HG02759 (cell line): ENCODE measurements around the gene ABHD5.

Experiments used
- ATAC-seq: cut with Tn5 transposase; IDR thresholded peaks from one replicate; pipeline ENCODE4 v1.9.1; 2021; ENCODE audit warnings: mild to moderate bottlenecking, moderate library complexity; ENCODE audit not compliant: unreplicated experiment

Gene ABHD5

DNA sequence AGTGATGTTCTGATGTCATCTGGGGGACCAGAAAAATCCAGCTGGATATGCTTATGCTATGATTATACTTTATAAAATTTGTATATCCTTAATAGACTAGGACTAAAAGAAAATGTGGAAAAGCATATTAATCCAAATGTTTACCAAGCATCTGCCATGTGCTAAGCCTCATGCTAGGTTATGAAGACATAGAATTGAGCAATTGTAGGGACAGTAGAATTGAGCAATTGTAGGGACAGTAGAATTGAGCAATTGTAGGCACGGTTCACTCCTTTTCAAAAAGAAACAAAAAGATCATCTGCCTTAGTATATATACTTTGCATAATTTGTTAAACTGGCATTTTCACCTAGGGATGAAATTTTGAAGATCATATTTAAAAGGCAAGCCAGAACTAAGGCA is 18.3 kb downstream of the ABHD5 start:
- ATAC-seq: no peak

DNA sequence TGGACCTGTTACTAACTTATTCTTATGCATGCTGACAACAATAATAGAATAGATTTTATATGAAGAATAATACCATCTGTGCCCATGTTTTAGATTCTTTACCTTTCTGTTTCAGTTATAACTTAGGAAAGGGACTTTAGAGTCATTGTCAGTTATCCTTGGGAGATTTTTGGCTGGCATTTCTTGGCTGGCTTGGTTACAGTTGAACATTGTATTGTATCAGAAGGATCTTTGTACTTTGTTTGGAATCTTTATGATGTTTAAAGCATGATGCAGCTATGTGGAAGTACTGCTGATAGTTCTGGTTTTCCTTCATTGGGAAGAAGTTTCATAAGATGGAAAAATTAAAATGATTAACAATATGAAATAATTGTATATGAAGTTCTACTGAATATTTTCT is 19.9 kb downstream of the ABHD5 start:
- no peak for ATAC-seq

DNA sequence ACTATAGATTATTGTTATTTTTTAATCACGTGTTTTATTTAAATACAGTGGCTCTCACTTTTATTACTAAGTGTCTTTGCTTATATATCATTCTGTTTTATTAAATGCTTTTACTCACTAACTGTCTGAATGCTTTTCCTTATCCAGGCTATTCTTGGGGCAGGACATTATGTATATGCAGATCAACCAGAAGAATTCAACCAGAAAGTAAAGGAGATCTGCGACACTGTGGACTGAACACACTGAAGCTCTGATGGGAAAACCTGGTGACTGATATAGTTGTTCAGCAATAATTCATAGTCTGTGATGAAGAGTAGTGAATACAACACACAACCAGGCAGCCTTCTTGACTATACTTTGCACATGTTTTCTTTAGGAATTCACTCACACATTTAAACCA is 27.6 kb downstream of the ABHD5 start:
- ATAC-seq: no peak

DNA sequence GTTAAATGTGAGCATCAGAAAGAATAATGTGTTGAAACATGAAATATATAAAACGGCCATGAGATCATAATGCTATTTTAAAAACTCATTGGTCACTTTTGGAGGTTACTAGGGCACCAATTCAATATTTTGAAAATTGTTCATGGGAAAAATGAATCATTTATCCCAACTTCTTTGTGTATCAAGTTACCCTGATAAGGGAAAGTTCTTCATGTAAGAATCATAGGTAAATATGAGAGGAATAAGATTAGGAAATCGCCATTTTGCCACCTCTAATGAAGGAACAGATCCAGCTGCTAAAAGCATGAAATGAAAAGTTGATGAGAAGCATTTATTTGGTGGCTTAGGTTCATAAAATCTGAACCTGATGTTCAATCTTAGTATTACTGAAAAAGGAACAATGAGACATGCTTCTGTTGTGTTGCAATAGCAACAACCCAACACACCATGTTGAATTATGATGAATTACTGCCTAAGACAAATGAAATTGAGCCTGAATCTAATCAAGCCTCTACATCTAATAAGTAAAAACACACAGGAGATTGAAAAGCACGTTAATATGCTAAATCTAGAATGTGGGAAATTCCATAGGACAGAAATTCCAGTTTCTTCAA is 32.5 kb downstream of the ABHD5 start:
- ATAC-seq: no peak

DNA sequence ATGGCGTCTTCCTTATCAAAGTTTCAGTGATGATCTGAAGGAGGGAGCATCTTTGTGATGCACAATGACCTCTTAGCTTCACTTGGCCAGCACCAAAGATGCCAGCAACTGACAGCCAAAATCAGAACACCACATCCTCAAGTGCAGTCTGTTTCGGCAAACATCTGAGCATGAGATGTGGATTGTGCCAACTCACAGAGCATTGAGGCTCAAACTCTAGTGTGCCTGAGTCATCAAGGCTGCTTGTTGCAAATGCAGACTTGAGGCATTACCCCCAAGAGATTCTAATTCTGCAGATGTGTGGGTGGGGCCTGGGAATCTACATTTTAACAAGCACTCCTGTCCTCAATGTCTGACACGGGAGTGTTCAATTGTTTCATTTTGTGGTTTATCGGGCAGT is 35.8 kb downstream of the ABHD5 start:
- no peak for ATAC-seq

DNA sequence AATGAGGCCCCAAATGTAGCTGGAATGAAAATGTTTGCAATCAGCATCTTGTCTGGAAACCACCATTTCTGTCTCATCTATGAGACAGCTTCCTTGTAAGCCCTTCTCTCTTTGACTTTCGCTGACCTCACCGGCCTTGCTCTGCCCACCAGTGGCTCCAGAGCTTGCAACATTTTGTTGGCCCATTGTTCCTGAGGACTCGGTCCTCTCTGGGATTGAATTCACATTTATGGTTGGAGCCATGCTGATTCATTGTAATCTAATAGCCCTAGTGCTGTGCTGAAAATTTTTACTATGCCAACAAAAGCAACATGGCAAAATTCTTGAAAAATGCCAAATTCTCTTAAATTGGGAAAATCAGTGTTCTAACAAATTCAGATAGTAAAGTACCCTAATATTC is 37.2 kb downstream of the ABHD5 start:
- no peak for ATAC-seq

DNA sequence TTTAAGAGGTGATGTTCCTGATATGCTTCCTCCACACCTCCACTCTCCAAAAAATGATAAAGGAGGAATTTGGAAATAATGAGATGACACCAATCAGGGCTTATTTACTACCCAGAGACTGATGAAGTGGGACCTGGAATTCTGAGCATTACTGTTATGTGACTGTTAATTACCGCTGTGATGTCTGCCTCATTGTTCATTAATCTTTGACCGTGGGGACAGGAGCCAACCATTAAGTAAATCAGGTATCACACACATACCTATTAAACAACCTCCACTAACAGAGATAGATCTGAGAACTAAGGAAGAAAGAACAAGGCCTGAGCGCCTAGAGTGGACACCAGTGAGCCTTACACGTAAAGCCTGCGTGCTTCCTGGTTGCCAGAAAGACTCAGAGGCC is 37.7 kb downstream of the ABHD5 start:
- ATAC-seq: no peak

DNA sequence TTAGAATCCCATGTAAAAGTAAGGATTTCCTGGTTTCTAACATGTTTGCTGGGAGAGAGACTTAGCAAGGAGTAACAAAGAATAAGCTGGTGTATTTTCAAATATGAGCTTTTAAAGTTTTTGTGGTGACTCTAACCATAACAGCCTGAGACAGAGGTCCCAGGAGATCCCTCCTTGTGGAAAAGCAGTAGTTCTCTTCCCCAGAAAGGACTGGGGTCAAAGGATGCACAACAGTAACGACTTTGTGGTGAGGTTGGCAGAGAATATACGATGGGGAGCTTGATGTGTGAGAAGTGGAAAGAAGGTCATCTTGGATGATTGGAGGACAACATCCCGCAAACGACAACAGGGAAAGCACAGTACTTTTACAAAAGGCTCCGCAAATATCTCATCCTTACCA is 38.2 kb downstream of the ABHD5 start:
- ATAC-seq: no peak

DNA sequence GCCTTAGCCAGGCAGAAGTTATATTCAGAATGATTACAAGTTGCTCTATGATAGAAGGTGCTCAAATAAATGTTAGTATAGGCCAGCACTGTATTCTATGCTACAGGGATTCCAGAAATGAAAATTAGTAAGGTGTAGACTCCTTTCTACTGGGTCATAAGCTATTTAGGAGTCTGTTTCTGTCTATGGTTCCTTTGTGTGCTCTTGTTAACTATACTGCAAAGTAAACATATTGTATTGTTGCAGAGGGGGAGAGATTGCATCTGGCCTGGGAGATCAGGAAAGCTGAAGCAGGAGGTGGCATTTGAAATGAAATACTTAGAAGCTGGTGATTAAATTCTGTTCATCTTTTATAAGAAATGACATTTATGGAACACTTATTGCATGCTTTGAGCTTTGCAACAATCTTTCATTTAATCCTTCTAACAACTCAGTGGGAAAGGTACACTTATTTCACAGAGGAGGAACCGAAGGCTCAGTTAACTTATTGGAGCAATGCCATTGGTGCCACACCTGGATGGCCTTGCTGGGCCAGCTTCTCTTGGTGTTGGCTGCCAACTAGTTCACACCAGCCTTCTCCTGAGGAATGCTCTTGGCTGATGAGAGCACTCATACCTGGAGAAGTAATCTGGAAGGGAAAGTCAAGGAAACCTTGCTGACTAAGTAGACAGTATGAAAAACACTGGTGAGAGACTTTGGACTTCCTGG is 39.1 kb downstream of the ABHD5 start:
- ATAC-seq: no peak

DNA sequence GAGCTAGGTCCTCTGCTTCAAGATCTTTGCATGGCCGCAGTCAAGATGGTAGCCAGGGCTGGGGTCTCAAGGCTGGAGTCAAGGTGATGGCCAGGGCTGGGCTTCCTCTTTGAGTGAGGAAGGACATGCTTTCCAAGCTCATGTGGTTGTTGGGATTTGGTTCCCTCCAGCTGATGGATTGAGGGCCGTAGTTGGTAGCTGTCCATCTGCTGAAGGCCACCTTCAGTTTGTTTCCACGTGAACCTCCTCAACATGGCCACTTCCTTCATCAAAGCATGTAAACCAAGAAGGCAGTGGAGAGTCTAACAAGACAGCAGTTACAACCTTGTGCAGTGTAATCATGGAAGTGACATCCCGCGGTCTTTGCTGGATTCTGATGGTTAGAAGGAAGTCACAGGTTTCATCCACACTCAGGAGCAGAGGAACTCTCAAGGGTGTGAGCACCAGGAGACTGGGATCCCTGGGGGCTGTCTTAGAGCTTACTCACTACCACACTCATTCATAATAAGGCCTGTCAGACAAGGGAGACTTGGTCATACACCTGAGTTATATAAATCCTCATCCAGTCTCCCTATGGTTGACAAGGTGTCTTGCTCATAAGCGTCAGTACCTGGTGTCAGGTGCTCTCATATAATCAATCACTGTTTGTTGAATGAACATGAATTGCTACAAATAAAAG is 42.1 kb downstream of the ABHD5 start:
- no peak for ATAC-seq

DNA sequence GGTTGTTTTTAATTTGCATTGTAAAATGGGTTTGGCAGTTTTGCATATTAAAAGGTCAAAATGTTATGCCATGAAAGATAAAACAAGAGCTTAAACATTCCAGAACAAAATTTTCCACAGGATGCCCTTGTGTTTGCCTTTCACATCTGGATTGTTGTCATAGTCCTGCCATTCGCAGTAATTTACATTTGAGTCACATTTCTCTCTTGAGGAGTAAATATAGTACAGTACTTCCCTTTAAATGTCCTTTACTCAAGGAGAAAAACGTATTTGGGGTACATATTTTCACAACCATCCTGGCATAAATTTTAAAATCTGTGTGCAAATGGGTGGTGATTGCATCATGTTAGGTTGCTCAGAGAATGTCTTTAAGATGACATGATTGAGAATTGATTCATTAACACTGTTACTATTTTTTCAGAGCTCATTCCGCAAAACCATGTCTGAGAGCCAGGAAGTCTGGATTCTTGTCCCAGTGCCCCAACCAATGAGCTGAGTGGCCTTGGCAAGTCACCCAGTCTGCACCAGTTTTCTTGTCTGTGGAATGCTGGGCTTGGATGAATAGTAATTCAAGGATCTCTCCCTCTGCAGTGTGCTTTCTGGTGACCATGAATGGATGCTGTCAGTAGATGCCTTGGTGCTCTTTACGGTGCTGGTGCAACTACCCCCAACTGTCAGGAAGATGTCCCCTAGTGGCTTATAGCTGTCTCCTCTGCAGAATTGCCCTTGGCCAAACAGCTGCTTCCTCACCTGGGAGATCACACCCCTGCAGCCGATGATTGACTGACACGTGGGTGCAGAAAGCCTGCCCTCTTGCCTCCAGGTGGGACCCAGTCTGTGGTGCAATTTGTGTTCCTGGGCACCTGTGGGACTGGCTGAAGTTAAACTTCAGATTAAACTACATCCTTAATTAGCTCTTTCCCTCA is 43.0 kb downstream of the ABHD5 start:
- ATAC-seq: no peak

DNA sequence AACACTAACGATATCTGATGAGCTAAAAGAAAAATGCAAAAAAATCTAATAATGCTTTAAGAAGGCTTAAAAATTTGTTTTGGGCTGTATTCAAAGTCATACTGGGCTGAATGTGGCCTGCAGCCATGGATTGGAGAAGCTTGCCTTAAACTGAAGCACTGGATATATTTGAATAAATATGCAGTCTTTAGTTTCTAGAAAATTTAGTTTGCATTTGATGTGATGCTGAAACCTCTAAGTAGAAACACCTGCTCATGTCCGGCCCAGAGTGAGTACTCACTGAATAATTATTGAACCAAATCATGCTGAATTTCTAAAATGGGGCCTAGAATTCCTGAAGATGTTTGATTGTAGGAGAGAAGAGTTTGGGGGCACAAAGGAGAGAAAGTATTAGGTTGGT is 43.9 kb downstream of the ABHD5 start:
- ATAC-seq: no peak

DNA sequence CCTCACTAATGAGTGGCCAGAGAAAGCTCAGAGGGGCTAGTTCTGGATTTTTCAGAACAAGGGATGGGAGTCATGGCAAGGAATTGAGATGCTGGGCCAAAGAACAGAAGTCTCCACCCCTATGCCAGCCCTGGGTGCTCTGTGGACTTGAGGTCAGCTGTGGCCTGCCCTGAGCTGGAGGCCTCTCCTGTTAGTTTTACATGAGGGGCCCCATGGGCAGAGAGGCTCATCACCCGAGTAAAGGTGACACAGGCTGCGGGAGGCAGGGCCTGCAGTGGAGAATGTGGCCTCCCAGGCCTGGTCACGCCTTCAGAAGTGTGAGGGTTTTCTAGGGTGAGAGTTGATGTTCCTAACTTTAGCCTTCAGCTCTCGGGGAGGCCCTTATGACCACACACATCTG is 44.9 kb downstream of the ABHD5 start:
- ATAC-seq: no peak

DNA sequence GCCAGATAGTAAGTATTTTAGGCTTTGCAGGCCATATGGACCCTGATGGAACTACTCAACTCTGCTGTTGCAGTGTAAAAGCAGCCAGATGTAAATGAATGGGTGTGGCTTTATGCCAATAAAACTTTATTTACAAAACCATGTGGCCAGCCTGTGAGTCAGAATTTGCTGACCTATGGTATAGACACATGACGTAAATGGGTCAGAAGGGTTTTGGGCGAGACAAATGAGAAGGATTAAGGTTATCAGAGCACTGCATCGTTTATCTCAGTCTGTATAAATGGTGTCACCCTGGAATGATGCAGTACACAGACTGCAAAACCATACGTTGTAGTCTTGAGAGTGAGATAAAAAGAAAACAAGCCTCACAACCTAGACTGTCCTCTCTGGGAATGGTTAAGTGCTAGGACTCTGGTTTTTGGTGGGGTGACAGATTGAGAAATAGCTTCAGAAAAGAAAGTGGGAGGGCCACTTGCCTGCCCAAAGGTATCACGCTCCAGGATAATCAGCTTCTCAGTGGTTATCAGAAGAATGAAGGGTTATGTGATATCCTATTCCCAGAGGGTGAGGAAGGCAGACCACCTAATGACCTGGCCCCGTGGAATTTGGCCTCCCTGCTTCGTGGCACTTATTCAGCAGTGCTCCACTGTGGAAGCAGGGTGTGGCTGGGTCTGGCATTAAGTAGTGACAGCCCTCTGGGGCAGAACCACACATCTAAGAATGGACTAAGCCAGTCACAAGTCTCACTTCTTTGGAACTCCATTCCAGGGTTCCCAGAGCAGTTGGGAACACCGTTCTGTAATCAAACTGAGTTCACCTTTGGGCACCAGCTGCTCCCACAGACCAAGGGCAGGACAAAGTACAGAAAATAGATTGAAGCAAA is 46.1 kb downstream of the ABHD5 start:
- no peak for ATAC-seq

DNA sequence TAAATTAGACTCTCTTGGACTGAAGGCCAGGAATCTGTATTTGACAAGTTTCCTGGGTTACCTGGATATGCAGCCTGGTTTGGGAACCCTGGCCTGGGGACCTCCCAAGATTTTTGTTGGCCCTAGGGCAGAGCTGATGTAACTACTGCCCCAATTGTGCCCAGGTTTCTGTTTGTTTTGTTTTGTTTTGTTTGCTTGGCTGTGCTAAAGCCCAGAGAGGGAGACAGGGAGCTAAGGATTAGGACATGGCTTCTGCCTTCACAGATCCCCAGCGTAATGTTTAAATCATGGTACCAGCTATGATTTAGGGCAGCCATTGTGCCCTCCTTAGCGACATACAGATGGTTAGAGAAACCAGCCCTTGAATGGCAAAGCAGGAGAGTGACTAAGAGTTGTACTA is 47.6 kb downstream of the ABHD5 start:
- no peak for ATAC-seq

DNA sequence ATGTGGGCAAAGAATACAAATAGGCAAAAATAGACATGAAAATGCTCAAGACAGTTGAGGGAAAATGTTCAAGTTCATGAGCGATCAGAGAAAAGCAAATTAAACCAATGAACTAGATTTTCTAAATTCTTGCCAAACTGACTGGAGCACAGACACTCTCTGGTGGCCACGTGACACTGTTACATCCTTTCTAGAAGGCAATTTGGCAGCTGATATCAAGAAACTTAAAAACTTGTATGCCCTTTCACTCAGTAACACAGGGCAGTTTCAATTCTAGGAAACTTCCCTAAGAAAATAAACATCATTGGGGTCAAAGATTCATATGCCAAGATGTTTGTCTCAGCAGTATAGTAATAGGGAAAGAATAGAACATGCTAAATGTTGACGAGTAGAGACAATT is 52.2 kb downstream of the ABHD5 start:
- no peak for ATAC-seq

DNA sequence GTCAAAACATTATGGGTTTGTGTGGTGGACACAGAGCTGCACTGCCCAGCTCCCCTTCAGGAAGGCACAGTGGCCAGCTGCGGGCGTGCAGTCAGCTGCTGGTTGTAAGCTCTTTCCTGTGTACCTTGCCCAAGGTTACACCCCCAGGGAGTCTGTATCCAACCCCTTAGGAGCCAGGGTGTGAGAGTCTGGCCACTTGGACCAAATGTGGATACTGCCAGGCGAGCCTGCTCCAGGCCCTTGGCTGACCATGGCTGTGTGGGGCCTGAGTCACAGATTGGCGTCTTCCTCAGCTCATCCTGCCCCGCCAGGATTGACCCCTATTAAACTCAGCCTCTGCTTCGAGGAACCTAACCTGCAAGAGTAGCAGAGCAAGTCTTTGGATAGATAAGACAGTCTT is 56.9 kb downstream of the ABHD5 start:
- no peak for ATAC-seq

DNA sequence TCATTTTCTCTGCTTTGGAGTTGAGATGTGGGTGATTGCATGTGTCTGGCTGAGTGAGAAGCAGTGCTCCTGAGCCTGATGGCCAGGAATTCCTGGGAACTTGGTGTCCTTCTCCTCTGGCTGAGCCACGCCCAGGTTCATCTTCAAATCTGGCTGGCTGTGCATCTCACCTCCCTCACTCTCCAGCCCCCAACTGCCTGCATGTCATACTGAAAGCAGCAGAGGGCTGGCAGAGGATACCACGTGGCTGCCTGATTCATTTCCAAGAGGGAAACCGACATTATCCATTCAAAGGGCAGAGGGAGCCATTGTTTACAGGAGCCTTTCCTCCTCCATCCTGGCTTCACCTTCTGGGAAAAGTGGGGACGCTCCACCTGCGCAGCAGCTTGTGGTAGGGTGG is 57.4 kb downstream of the ABHD5 start:
- ATAC-seq: no peak

DNA sequence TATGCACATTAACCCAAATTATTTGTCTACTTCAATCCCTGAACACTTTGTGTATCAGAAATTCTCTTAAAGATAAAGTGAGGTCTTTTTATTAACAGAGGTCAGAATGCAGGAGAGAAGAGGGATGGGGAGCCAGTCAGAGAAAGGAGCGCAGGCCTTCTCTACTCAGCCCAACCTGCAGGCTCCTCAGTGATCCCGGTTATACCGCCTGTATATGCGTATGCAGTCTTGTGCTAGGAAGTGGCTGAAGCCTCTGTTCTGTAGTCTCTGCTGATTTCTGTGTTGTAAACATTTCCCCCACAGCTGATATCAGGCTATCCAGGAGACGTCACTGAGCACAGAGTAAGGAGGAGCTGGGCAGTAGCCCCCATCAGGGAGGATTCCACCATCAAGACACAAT is 57.9 kb downstream of the ABHD5 start:
- no peak for ATAC-seq

DNA sequence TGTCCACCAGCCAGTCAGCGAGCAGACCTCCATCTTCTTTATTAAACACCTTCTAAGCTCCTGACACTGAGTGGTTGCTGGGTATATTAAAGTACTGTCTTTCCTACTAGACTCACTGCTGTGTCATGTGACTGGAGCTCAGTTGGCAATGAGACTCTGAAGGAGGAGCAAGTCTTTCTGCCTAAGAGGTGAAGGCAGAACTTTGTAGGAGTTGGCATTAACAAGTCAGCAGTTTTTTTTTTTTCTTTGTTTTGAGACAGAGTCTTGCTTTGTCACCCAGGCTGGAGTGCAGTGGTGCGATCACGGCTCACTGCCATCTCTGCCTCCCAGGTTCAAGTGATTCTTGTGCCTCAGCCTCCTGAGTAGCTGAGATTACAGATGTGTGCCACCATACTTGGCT is 62.2 kb downstream of the ABHD5 start:
- no peak for ATAC-seq
